ENCODE results near the gene XYLT1.

DNA sequence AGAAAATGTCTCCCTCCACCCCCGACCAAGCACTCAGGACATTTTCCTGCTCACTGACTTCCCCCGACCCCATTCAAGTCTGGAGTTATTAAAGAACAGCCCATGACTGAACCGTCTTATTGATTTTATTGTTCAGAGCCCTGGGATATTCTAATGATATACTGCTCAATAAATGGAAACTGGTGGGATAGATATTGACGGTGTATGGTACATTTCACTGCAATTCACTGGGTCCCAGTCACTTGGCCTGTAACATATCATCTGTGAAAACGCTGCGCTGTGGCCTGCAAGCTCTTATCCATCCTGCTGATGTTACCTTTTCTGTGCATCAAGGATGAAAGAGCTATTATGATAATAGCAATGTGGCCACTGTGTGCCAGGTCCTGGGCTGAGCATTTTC, 258.2 kb downstream of the XYLT1 start:
- TF ChIP-seq ELF4 (IDR thresholded peaks at IDR 0.05) = no peak
- no peak for TF ChIP-seq TARDBP (IDR thresholded peaks at IDR 0.05)
- no peak for TF ChIP-seq SP1 (IDR thresholded peaks at IDR 0.05)
- no peak for TF ChIP-seq ZNF384 (IDR thresholded peaks at IDR 0.05)
- no peak for TF ChIP-seq FOXK2 (IDR thresholded peaks at IDR 0.05)
